DOHH2 (cell line): ENCODE results near the gene IMMT.
A peak's percentile ranks its signal among the peaks of the same experiment; 100 is the strongest.

ENCODE experiments used
- H3F3A ChIP-seq: fragments of 200-600 bp; sonication (generic), shearing (Covaris generic); 2 replicates; pipeline ENCODE4 v1.6.0; 2016; ENCODE audit warnings: antibody characterized with exemption, mild to moderate bottlenecking; ENCODE audit not compliant: control insufficient read depth, insufficient read depth
- H3K27ac ChIP-seq: fragments of 200-600 bp; sonication (generic); 2 replicates; pipeline ENCODE4 v1.5.1; 2014; ENCODE audit warnings: low read depth, mild to moderate bottlenecking, low read length, moderate library complexity
- H3K27me3 ChIP-seq: fragments of 200-600 bp; sonication (generic); 2 replicates; pipeline ENCODE4 v1.6.1; 2014; ENCODE audit warnings: mild to moderate bottlenecking, low read length, mixed read lengths; ENCODE audit not compliant: control insufficient read depth
- H3K36me3 ChIP-seq: fragments of 200-600 bp; sonication (generic); 2 replicates; pipeline ENCODE4 v1.6.1; 2014; ENCODE audit warnings: mild to moderate bottlenecking, low read length, moderate library complexity, mixed read lengths; ENCODE audit not compliant: control insufficient read depth
- H3K4me1 ChIP-seq: fragments of 200-600 bp; sonication (generic); 2 replicates; pipeline ENCODE4 v1.6.1; 2014; ENCODE audit warnings: mild to moderate bottlenecking, low read length, mixed read lengths; ENCODE audit not compliant: control insufficient read depth
- H3K4me2 ChIP-seq: fragments of 200-600 bp; sonication (generic); 2 replicates; pipeline ENCODE4 v1.6.0; 2014; ENCODE audit warnings: mild to moderate bottlenecking, low read length, moderate library complexity
- H3K4me3 ChIP-seq: fragments of 200-600 bp; sonication (generic); 2 replicates; pipeline ENCODE4 v1.5.1; 2014; ENCODE audit warnings: mild to moderate bottlenecking, low read length, mixed read lengths
- H3K79me2 ChIP-seq: fragments of 200-600 bp; sonication (generic); 2 replicates; pipeline ENCODE4 v1.6.1; 2014; ENCODE audit warnings: mild to moderate bottlenecking, low read length, mixed read lengths; ENCODE audit not compliant: control insufficient read depth
- H3K9me2 ChIP-seq: fragments of 200-600 bp; sonication (generic); replicated peaks from 2 replicates; pipeline ENCODE4 v1.6.1; 2014; ENCODE audit warnings: mild to moderate bottlenecking, low read length, mixed read lengths; ENCODE audit not compliant: control insufficient read depth
- H3K9me3 ChIP-seq: fragments of 200-600 bp; sonication (generic); 2 replicates; pipeline ENCODE4 v1.6.1; 2014; ENCODE audit warnings: antibody characterized with exemption, low read length, mixed read lengths; ENCODE audit not compliant: control insufficient read depth, insufficient read depth
- H4K20me1 ChIP-seq: fragments of 200-600 bp; sonication (generic); 2 replicates; pipeline ENCODE4 v1.6.0; 2014; ENCODE audit warnings: low read depth, mild to moderate bottlenecking, antibody characterized with exemption, low read length, moderate library complexity; ENCODE audit not compliant: control insufficient read depth, insufficient read depth
- EZH2phosphoT487 ChIP-seq: fragments of 200-600 bp; sonication (generic); IDR thresholded peaks from 2 replicates; pipeline ENCODE4 v1.6.1; 2017; ENCODE audit warnings: borderline replicate concordance, mild to moderate bottlenecking, antibody characterized with exemption, low read length, moderate library complexity, mixed read lengths
- TF ChIP-seq, protein P1 (sequence below): fragments of 200-600 bp; sonication (generic); IDR thresholded peaks from one replicate; pipeline ENCODE4 v1.5.1; 2014; ENCODE audit warnings: antibody characterized with exemption, mild to moderate bottlenecking, low read depth, low read length; ENCODE audit not compliant: poor library complexity, severe bottlenecking

IMMT gene

DNA sequence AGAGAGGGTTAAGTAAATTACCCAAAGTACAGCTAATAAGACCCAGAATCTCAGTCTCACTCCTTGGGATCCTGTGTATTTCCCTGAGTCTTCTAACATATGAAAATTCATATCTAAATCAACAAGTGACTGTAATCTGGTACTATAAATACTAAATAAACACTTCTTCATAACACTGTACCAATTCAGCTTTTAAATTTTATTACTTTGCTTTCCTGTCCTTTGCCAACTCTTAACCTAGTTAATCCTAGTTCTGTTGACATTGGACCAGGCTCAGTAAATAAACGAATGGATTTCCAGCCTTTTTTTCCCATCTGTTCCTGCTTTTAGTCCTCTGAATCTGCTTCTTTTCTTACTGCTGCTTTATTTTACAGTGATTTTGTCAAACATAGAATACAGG lies 17.8 kb upstream of the IMMT start:
- Histone ChIP-seq H3K4me2 (no peak overlapping the region), H3K4me1 (0 out of 2 replicates have a peak, but pooled peaks cover 6% of the 10 kb centered on the region), H3K9me2 (no peaks in the 10 kb centered on the region), H3K36me3 (peaks cover 63% of the 10 kb centered on the region), H3F3A (peaks cover 15% of the 10 kb centered on the region; the same call in 1 of the 2 replicates), H3K79me2 (no peaks in the 10 kb centered on the region), H3K4me3 (no peak overlapping the region), H3K27me3 (no peaks in the 10 kb centered on the region), H3K27ac (no peak overlapping the region), H4K20me1 (no peaks in the 10 kb centered on the region), H3K9me3 (no peaks in the 10 kb centered on the region)
- no peak for TF ChIP-seq EZH2phosphoT487
- TF ChIP-seq, protein P1, sequence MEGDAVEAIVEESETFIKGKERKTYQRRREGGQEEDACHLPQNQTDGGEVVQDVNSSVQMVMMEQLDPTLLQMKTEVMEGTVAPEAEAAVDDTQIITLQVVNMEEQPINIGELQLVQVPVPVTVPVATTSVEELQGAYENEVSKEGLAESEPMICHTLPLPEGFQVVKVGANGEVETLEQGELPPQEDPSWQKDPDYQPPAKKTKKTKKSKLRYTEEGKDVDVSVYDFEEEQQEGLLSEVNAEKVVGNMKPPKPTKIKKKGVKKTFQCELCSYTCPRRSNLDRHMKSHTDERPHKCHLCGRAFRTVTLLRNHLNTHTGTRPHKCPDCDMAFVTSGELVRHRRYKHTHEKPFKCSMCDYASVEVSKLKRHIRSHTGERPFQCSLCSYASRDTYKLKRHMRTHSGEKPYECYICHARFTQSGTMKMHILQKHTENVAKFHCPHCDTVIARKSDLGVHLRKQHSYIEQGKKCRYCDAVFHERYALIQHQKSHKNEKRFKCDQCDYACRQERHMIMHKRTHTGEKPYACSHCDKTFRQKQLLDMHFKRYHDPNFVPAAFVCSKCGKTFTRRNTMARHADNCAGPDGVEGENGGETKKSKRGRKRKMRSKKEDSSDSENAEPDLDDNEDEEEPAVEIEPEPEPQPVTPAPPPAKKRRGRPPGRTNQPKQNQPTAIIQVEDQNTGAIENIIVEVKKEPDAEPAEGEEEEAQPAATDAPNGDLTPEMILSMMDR, result no peak

DNA sequence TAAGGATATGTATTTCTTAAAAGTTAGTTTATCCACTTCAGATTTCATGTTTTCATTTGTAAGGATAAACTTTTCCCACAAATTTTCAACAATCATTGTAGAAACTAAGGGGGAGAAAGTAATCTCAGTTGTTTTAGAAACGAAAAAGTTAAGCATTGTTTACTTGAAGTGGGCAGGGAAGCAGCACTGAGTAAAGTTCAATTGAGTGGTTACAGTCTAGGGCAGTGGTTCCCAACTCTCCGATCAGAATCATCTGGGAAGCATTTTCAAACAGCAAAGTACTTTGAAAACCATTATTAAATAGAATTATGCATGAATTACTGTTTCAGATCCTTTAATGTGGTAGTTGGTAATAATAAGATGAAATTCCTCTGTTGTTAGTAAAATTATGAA lies 16.5 kb upstream of the IMMT start:
- TF ChIP-seq EZH2phosphoT487, result no peak
- TF ChIP-seq, protein P1, result no peak
- Histone ChIP-seq H3K9me3 (no peaks in the 10 kb centered on the region), H3K79me2 (no peaks in the 10 kb centered on the region), H3K4me1 (0 out of 2 replicates have a peak, but pooled peaks cover 6% of the 10 kb centered on the region), H3F3A (peaks cover 15% of the 10 kb centered on the region; the same call in 1 of the 2 replicates), H3K4me2 (no peak overlapping the region), H3K36me3 (peaks cover 76% of the 10 kb centered on the region), H3K27me3 (no peaks in the 10 kb centered on the region), H3K9me2 (no peaks in the 10 kb centered on the region), H4K20me1 (no peaks in the 10 kb centered on the region), H3K27ac (no peak overlapping the region), H3K4me3 (no peak overlapping the region)

DNA sequence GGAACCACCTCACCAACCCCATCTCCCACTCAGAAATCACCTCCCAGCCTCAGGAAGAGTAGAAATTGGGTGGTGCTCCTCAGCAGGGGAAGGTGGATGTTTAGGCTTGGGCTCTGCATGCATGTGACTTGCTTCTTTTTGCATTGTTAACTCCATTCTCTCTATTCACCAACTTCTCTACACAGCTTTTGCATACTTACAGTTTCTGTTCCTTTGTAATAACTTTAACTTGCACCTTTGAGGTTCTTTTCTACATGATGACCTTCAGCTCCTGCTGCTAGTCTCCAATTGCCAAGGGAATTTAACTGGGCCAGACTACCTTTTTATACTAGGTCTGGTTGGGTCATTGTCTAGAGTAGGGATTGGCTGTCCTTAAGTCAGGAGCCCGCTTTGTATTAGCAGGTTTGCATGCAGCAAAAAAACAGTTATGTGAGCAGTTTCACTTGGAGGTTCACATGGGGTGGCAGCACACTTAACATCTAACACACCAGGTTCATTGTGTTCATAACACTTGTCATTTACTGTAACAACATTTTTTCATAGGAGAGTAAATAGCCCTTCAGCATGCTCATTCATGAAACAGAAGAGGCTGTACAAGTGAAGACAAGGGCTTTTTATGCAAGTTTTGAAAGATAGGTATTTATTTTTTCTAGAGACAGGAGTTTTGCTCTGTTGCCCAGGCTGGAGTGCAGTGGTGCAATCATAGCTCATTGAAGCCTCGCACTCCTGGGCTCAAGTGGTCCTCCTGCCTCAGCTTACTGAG lies 16.0 kb upstream of the IMMT start:
- 0 out of 2 replicates have a peak, but pooled peaks cover 6% of the 10 kb centered on the region for H3K4me1 ChIP-seq
- no peak overlapping the region for H3K4me2 ChIP-seq
- peaks cover 15% of the 10 kb centered on the region; the same call in 1 of the 2 replicates for H3F3A ChIP-seq
- H3K79me2 ChIP-seq, result peaks cover 2% of the 10 kb centered on the region; the same call in 1 of the 2 replicates
- H3K9me2 ChIP-seq, result no peaks in the 10 kb centered on the region
- no peaks in the 10 kb centered on the region for H3K27me3 ChIP-seq
- 0 out of 2 replicates have a peak overlapping the region, but pooled peaks have one; percentile 0 for H3K27ac ChIP-seq
- no peak overlapping the region for H3K4me3 ChIP-seq
- H3K36me3 ChIP-seq, result peaks cover 82% of the 10 kb centered on the region
- H3K9me3 ChIP-seq, result no peaks in the 10 kb centered on the region
- TF ChIP-seq, protein P1, result no peak
- TF ChIP-seq EZH2phosphoT487, result no peak
- no peaks in the 10 kb centered on the region for H4K20me1 ChIP-seq
